Ovary (tissue), 10 donors: ENCODE measurements around the gene CRIM1. TPM values are rescaled to one million over a fixed set of nuclear protein-coding genes. Genes with fewer than 3 reads are reported as not detected.
"Not testable (repeated sequence)": the region's sequence is repeated elsewhere in the genome, so short reads cannot be mapped to it uniquely, and the experiment has no call there.

ENCODE experiments used
- DNase-seq, 5 donors: peaks; one replicate each; pipeline ENCODE4 v3.0.0-alpha.2; 2019 to 2020
- H3K27ac ChIP-seq, 2 donors: fragments of 200-600 bp; one replicate each; pipeline versions ENCODE4 v1.5.1 to v1.8.0; 2019 to 2022
- H3K27me3 ChIP-seq: fragments of 200-600 bp; one replicate; pipeline ENCODE4 v1.8.0; 2022
- H3K36me3 ChIP-seq: fragments of 200-600 bp; sonication (generic); one replicate; pipeline ENCODE4 v1.5.1; 2019
- H3K4me1 ChIP-seq: one replicate; pipeline ENCODE4 v1.8.1; 2013; ENCODE audit warnings: mild to moderate bottlenecking, moderate library complexity; ENCODE audit not compliant: insufficient read depth
- H3K4me3 ChIP-seq: fragments of 200-600 bp; sonication (generic); one replicate; pipeline ENCODE4 v1.5.1; 2017
- H3K9me3 ChIP-seq, 2 donors: fragments of 200-600 bp in 1 of 2; sonication (generic) in 1 of 2; one replicate each; pipeline versions ENCODE4 v1.5.1 to v1.8.1; 2013 to 2019; ENCODE audit warnings: mild to moderate bottlenecking in 1 of 2, moderate library complexity in 1 of 2
- CTCF ChIP-seq, 3 donors: fragments of 450-650 bp in 2 of 3; fragments of 200-600 bp in 1 of 3; IDR thresholded peaks; one replicate each; pipeline versions ENCODE4 v1.5.1 to v1.8.0; 2016 to 2022; ENCODE audit warnings: antibody characterized with exemption in 3 of 3, mild to moderate bottlenecking in 1 of 3
- EP300 ChIP-seq: sonication (generic); formaldehyde crosslinking; IDR thresholded peaks from one replicate; pipeline ENCODE4 v1.6.1; 2017; ENCODE audit warnings: antibody characterized with exemption
- POLR2A ChIP-seq: fragments of 450-650 bp; IDR thresholded peaks from one replicate; pipeline ENCODE4 v1.6.1; 2017; ENCODE audit warnings: antibody characterized with exemption, mild to moderate bottlenecking, moderate library complexity
- WGBS, 3 donors: extraction: QIAGEN DNeasy Blood & Tissue Kit in 1 of 3; methylation state at CpG; one replicate each; pipeline versions ENCODE4 v1.1.5 to v1.1.7; 2013 to 2017; 5-methylcytosine and 5-hydroxymethylcytosine counted together
- intact Hi-C, 4 donors: fragments of 100-400 bp; cut with DNase I; formaldehyde crosslinking; loops; one replicate each; pipeline versions ENCODE4 v1.11.0 to v1.15.1; 2022 to 2023
- long read RNA-seq, 3 donors: library from polyadenylated mRNA in 2 of 3; unstranded in 2 of 3; transcript quantifications; one replicate each; pipeline ENCODE4 v2.0.0 and lab custom pipeline, GENCODE V29; 2021 to 2026
- polyA plus RNA-seq, 2 donors: library from polyadenylated mRNA; stranded (reverse); fragments of 200-250 nt in 1 of 2; fragments of 350-450 nt in 1 of 2; fragmentation: Illumina TruSeq in 1 of 2; extraction: RNeasy Lipid Tissue Mini Kit (QIAGEN cat#74804) in 1 of 2; gene quantifications; one replicate each; pipeline ENCODE4 v1.2.3, GENCODE V29; 2013 to 2014
- total RNA-seq, 7 donors: library from RNA; depleted of rRNA in 2 of 7; stranded (reverse); fragments of >200 nt in 2 of 7; fragmentation: NEBNext Ultra II Directional in 3 of 7; extraction: Animal tissue kit (Norgen Biotek cat#: 25700) in 3 of 7; gene quantifications; one replicate each; pipeline versions ENCODE4 v1.1.0 to v1.2.4, GENCODE V29; 2016 to 2023
- donor health status: DM: no; HTN: no; CAD: no; lungs with moderate emphysema.
- donor health status: DM: no; HTN: no; CAD: no.
- donor health status: Bipolar disorder and iron deficiency.
- donor health status: DM: yes; HTN: yes; CAD: no.
- donor health status: DM: no; HTN: no; CAD: no.
- donor health status: DM: yes; HTN: yes; CAD: no.

Gene CRIM1, protein sequence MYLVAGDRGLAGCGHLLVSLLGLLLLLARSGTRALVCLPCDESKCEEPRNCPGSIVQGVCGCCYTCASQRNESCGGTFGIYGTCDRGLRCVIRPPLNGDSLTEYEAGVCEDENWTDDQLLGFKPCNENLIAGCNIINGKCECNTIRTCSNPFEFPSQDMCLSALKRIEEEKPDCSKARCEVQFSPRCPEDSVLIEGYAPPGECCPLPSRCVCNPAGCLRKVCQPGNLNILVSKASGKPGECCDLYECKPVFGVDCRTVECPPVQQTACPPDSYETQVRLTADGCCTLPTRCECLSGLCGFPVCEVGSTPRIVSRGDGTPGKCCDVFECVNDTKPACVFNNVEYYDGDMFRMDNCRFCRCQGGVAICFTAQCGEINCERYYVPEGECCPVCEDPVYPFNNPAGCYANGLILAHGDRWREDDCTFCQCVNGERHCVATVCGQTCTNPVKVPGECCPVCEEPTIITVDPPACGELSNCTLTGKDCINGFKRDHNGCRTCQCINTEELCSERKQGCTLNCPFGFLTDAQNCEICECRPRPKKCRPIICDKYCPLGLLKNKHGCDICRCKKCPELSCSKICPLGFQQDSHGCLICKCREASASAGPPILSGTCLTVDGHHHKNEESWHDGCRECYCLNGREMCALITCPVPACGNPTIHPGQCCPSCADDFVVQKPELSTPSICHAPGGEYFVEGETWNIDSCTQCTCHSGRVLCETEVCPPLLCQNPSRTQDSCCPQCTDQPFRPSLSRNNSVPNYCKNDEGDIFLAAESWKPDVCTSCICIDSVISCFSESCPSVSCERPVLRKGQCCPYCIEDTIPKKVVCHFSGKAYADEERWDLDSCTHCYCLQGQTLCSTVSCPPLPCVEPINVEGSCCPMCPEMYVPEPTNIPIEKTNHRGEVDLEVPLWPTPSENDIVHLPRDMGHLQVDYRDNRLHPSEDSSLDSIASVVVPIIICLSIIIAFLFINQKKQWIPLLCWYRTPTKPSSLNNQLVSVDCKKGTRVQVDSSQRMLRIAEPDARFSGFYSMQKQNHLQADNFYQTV
- total RNA-seq = 100 to 1,000 TPM in 1 of 7 donors, 10 to 100 TPM in 6; 58.6 to 134 (median 68.1) TPM
- polyA plus RNA-seq = 10 to 100 TPM; 38.4 to 65.0 TPM
- long read RNA-seq, donor 1, partial matches to known transcripts = 1 of 4 reads
- long read RNA-seq, donor 1, other reads (novel, unspliced or antisense) = 3 of 4 reads
- long read RNA-seq, donor 2, full-length matches to known transcripts = 3 of 153 reads
- long read RNA-seq, donor 2, partial matches to known transcripts = 97 of 153 reads
- long read RNA-seq, donor 2, other reads (novel, unspliced or antisense) = 53 of 153 reads
- long read RNA-seq, donor 3, full-length matches to known transcripts = 2 of 14 reads
- long read RNA-seq, donor 3, partial matches to known transcripts = 11 of 14 reads
- long read RNA-seq, donor 3, other reads (novel, unspliced or antisense) = 1 of 14 reads

DNA sequence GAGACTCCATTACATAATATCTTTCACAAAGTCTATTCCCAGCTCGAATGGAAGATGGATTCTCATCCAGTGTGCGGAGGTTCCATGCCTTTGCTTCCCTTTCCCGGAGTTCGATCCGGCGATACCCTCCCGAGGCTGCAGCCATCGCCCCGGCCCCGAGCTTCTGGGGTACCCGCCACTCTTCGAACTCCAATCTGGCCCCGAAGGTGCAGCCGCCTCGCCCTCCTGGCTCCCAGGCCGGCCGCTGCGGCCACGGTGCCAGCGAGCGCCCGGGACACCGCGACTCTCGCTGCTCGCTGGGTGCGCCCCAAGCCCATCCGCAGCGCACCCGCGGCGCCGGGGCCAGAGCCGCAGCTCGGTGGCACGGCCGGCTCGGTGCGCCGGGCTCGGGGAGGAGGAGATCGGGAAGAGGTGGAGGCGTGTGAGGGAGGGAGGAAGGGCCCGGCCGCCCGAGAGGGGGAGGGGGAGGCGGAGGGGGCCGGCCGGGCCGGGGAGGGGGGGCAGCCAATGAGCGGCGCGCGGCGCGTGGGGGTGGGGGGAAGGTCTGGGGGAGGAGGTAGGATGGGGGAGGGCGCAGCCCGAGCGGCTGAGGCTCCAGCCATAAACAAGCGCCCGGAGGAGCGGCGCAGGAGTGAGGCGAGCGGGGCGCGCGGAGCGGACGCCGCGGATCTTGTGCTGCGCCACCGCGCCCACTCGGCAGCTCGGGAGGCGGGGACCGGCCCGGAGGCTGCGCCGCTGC, at the start of gene CRIM1:
TSS of gene CRIM1 (plus strand) at position 628 of the 739 bp plus-strand sequence. CDS start 515 bp downstream, outside the sequence.
- Histone ChIP-seq H3K27me3 (no peaks in the 10 kb centered on the region), H3K4me1 (peaks cover 5% of the 10 kb centered on the region), H3K27ac (peak within 1 kb of the TSS; percentile 85 to 91), H3K36me3 (no peaks in the 10 kb centered on the region), H3K4me3 (peak within 1 kb of the TSS; percentile 68), H3K9me3 (no peaks in the 10 kb centered on the region)
- DNase-seq = peak; percentile 90 to 95 (median 91)
- 0 to 1% (median 1%) methylated on average over 67 to 82 of the region's 82 CpGs for WGBS, 3 donors
- intact Hi-C loops = loop anchor here in 3 of 4 donors (5.0 to 10.0 kb wide), 7 partner anchors 67 to 427 kb away; no protein-coding TSS in a partner anchor
- no peak for TF ChIP-seq EP300
- TF ChIP-seq POLR2A = peak; percentile 80

GRCh38 chr2:36307441-36307840, 48.1 kb upstream of the CRIM1 start:
- Histone ChIP-seq H3K4me1 (no peaks in the 10 kb centered on the region), H3K9me3 (no peaks in the 10 kb centered on the region), H3K36me3 (no peaks in the 10 kb centered on the region), H3K27me3 (no peaks in the 10 kb centered on the region), H3K27ac (no peak overlapping the region), H3K4me3 (no peak overlapping the region)
- 58 to 66% (median 60%) methylated on average over 3 of the region's 3 CpGs for WGBS, 3 donors
- TF ChIP-seq EP300 = no peak
- no peak for TF ChIP-seq CTCF (IDR thresholded peaks at IDR 0.05)
- TF ChIP-seq POLR2A = no peak
- intact Hi-C loops = no loop called here
- DNase-seq = no peak

DNA sequence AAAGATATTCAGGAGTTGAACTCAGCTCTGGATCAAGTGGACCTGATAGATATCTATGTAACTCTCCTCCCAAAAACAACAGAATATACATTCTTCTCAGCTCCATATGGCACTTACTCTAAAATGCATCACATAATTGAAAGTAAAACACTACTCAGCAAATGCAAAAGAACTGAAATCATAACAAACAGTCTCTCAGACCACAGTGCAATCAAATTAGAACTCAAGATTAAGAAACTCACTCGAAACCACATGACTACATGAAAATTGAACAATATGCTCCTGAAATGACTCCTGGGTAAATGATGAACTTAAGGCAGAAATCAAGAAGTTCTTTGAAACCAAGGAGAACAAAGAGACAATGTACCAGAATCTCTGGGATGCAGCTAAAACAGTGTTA, 45.1 kb upstream of the CRIM1 start:
- 73 to 85% (median 82%) methylated on average over 1 of the region's 1 CpG for WGBS, 3 donors
- intact Hi-C loops, H3K27ac ChIP-seq: not testable (repeated sequence)

GRCh38 chr2:36318547-36318946, 37.0 kb upstream of the CRIM1 start:
- Histone ChIP-seq H3K27ac (no peak overlapping the region), H3K9me3 (no peaks in the 10 kb centered on the region), H3K27me3 (no peaks in the 10 kb centered on the region), H3K4me3 (no peak overlapping the region), H3K36me3 (no peaks in the 10 kb centered on the region), H3K4me1 (no peaks in the 10 kb centered on the region)
- intact Hi-C loops = no loop called here
- 94 to 98% (median 98%) methylated on average over 1 of the region's 1 CpG for WGBS, 3 donors
- DNase-seq = no peak
- TF ChIP-seq EP300 = no peak
- TF ChIP-seq POLR2A = no peak
- TF ChIP-seq CTCF (IDR thresholded peaks at IDR 0.05) = no peak

More for the DNA sequence above, 45.1 kb upstream of the CRIM1 start:
- not testable (repeated sequence) for H3K4me3 ChIP-seq, H3K9me3 ChIP-seq, H3K36me3 ChIP-seq, H3K27me3 ChIP-seq, DNase-seq, H3K4me1 ChIP-seq
